Measurements from ENCODE around the gene MED13.

GRCh38 chr17:61966191-61966590, 98.9 kb downstream of the MED13 start:
- TF ChIP-seq CTCF (IDR thresholded peaks at IDR 0.05): no peak
- no peak for TF ChIP-seq POLR2A (IDR thresholded peaks at IDR 0.05)
